Measurements from ENCODE around the gene ANGEL1.

GRCh38 chr14:76755610-76756370 is 56.9 kb downstream of the ANGEL1 start:
- TF ChIP-seq CTCF (conservative IDR thresholded peaks at IDR 0.05 in 1 of 2, IDR thresholded peaks at IDR 0.05 in 1 of 2; ENCODE audit: low read depth in 1 of 2, low read length in 2 of 2) (no peak), EZH2 (IDR thresholded peaks at IDR 0.05; ENCODE audit: low read length, missing control alignments) (no peak)
